WERI-Rb-1 (cell line): ENCODE measurements around the gene PDHB.

Experiments used
- DNase-seq: peaks from one replicate; pipeline ENCODE4 v3.0.0-alpha.2; 2020
- H3K27ac ChIP-seq: fragments of 250-450 bp; sonication (Bioruptor Pico); 2 replicates; pipeline ENCODE4 v1.5.1; 2020; ENCODE audit warnings: mild to moderate bottlenecking, moderate library complexity
- H3K27me3 ChIP-seq: fragments of 250-450 bp; sonication (Bioruptor Pico); 2 replicates; pipeline ENCODE4 v1.5.1; 2021; ENCODE audit warnings: mild to moderate bottlenecking, low read depth, moderate library complexity; ENCODE audit not compliant: insufficient read depth, severe bottlenecking
- H3K36me3 ChIP-seq: fragments of 250-450 bp; sonication (Bioruptor Pico); 2 replicates; pipeline ENCODE4 v1.5.1; 2020; ENCODE audit warnings: mild to moderate bottlenecking, moderate library complexity
- H3K4me3 ChIP-seq: 2 replicates; pipeline ENCODE4 v1.5.1; 2011; ENCODE audit warnings: low read depth, mild to moderate bottlenecking, control low read depth, low read length
- H3K9me3 ChIP-seq: fragments of 250-450 bp; sonication (Bioruptor Pico); 2 replicates; pipeline ENCODE4 v1.5.1; 2021; ENCODE audit warnings: mild to moderate bottlenecking, moderate library complexity; ENCODE audit not compliant: severe bottlenecking
- CTCF ChIP-seq: IDR thresholded peaks from 2 replicates; pipeline ENCODE4 v1.5.1; 2011; ENCODE audit warnings: low read depth, mild to moderate bottlenecking, control low read depth, inconsistent platforms, low read length

The PDHB gene

DNA sequence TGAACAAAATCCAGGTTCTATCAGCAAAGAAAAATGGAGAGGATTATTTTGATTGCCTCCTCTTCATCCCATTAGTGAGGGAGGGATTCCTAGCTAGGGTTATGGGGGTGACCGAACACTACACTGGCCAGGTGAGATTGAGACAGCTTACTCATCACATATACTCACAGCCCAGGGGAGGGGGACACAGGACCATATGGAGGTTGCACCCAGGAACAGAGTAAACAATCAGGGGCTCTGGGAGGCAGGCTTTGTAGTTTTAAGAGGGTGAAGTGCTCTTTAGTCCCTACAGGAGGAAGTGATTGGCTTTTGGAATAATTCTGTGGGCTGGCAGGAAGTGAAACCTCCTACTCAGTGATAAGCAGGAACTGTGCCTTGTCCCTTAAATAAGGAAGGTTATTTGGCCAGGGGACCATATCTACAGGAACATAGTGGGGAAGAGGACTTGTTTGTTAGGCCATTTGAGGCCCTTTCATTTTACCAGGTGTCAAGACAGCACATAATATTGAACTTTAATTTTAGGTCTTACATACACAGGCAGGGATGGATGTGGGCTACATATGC, 40.8 kb upstream of the PDHB start:
- H3K36me3 ChIP-seq = no peaks in the 10 kb centered on the region
- peak overlapping the region; percentile 56 for H3K27ac ChIP-seq
- H3K9me3 ChIP-seq = no peaks in the 10 kb centered on the region
- no peaks in the 10 kb centered on the region for H3K27me3 ChIP-seq
- no peak for TF ChIP-seq CTCF
- DNase-seq = peak; percentile 56
- no peak overlapping the region for H3K4me3 ChIP-seq

- no peak overlapping the region for H3K4me3 ChIP-seq
- no peaks in the 10 kb centered on the region for H3K27me3 ChIP-seq
- no peaks in the 10 kb centered on the region for H3K9me3 ChIP-seq
- peak overlapping the region; percentile 56 for H3K27ac ChIP-seq
- peak; percentile 56 for DNase-seq
- no peaks in the 10 kb centered on the region for H3K36me3 ChIP-seq
- TF ChIP-seq CTCF = no peak
These were observed 39.6 kb upstream of the PDHB start for GRCh38 chr3:58473275-58473674.

DNA sequence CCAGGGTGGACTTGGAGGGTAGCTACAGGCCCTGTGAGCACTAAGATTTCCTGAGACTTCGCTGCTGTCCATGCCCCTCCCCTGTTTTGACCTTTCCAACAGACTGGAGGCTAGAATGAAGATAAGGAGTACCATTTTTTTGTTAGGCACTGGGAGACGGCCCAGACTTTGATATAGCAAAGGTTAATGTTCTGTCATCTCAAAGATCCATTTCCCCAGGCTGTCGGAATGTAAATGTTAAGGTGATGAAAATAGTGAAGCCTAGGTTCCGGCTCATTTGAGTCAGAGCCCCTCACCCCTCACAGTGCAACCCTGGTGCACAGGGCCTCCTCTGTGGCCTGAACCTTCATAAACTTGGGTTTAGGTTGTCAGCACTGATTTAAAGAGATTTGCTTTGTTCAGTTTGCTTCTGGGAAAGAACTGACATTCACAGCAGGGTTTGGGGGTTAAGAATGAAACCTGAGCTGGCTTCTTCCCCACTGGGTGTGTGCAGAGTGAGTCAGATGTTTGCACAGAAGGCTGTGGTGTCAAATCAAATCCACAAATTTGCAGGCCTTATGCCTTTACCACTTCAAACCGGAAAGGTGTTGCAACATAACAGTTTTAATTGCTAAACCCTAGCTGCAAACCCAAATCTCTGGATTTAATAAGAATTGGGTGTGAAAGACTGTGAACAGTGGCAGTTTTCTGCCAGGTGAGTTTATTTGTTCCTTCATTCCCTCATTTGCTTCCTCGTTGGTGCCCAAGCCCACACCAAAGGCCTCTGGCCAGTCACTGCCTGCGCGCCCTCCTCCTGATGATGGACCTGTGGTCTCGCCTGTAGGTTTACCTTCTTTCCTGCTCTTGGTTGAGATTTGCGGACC, 37.6 kb upstream of the PDHB start:
- Histone ChIP-seq H3K4me3 (no peak overlapping the region), H3K27me3 (no peaks in the 10 kb centered on the region), H3K9me3 (no peaks in the 10 kb centered on the region), H3K27ac (peak overlapping the region; percentile 80), H3K36me3 (no peaks in the 10 kb centered on the region)
- no peak for TF ChIP-seq CTCF
- DNase-seq = peak; percentile 76

GRCh38 chr3:58470363-58471024, 36.9 kb upstream of the PDHB start:
- peak overlapping the region; percentile 80 for H3K27ac ChIP-seq
- no peaks in the 10 kb centered on the region for H3K36me3 ChIP-seq
- no peak for TF ChIP-seq CTCF
- H3K27me3 ChIP-seq = no peaks in the 10 kb centered on the region
- no peak for DNase-seq
- no peaks in the 10 kb centered on the region for H3K9me3 ChIP-seq
- no peak overlapping the region for H3K4me3 ChIP-seq

DNA sequence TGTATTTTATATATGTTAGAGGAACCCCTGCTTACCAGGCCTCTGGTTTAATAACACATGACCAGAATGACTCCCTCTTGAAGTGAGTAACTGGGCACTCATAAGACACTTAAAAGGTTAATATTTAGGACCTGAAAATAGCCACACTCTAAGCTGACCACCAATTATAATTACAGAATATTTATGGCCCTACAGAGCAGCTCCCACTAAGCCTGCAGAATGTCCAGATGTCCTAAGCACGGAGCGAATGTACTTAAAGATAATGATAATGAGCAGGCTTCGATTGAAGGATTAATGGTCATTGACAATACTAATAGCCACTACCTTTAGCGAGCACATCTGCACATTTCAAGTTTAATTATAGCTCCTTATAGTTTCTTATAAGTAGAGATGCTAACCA, 35.5 kb upstream of the PDHB start:
- H3K4me3 ChIP-seq = no peak overlapping the region
- no peaks in the 10 kb centered on the region for H3K27me3 ChIP-seq
- peak; percentile 63 for DNase-seq
- H3K36me3 ChIP-seq = no peaks in the 10 kb centered on the region
- peak overlapping the region; percentile 24 for H3K27ac ChIP-seq
- TF ChIP-seq CTCF = no peak
- H3K9me3 ChIP-seq = no peaks in the 10 kb centered on the region
